NCI-H748 (cell line): ENCODE data around the gene GFOD1.

Source experiments
- DNase-seq: peaks from one replicate; lab custom pipeline; 2025; ENCODE audit not compliant: unreplicated experiment; lab: John Stamatoyannopoulos, UW

Gene GFOD1

GRCh38 chr6:13359287-13359686 is 128.1 kb downstream of the GFOD1 start:
- DNase-seq = no peak

GRCh38 chr6:13358511-13358910 is 128.9 kb downstream of the GFOD1 start:
- no peak for DNase-seq

- no peak for DNase-seq
Measured at GRCh38 chr6:13357551-13358075, 129.8 kb downstream of the GFOD1 start.

- DNase-seq = no peak
Measured at GRCh38 chr6:13355999-13356785, 131.2 kb downstream of the GFOD1 start.

DNA sequence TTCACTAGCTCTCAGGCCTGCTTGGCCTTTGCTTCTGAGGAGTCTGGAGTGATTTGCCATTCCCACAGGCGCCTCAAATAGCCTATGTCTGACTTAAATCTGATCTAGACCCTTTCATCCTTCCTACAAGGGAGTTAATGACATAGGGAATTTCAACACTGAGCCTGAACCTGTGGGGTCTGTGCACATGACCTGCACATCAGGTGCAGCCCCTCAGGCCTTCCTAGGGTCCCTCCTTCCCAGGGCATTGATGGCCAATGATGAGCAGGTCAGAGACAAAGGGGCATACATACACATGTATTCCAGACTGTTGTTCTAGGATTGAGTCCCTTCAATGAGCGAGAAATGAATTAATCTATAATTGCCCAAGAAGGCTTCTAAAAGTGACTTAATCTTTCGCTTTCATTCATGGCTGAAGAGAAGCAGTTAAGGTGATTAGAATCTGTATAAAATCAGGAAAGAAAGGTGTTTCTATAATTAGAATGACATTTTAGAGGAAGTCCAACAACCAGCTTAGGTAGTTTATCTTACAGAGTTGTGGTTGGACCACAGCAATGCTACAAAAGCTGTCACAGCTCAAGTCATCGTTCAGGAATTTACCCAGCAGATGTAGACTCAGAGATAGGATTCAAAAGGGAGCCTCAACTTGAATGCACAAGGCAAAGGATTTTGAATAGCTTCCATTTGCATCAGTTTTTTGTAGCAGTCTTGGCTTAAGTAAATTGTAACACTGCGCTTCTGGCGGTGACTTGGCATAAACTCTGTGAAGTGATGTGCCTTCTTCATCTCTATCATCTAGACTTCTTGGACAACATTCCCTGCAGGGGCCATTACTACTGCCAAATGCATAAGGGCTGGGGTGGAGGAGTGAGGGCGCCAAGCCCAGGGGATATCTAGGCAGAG is 132.1 kb downstream of the GFOD1 start:
- DNase-seq = no peak

- no peak for DNase-seq
Measured at GRCh38 chr6:13354331-13355042, 132.9 kb downstream of the GFOD1 start.

GRCh38 chr6:13352165-13352564 is 135.2 kb downstream of the GFOD1 start:
- no peak for DNase-seq

DNA sequence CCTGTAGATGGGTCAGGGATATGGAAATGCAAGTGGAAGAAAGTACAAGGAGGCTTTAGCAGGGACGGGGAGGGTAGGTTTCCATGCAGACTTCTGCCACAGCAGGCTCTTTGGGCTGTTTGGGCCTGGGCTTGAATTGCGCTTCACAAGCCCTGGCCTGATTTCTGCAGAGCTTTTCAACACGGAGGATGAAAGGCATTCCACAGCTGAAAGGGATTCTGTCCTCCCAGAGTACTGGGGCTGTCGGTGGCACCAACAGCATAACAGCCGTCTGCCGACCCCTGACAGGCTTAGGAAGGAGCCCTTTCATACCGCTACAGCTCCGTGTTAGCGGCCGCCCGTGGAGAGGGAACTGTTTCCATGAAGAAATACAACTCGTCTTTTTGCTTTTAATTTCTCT is 136.1 kb downstream of the GFOD1 start:
- no peak for DNase-seq

GRCh38 chr6:13349811-13350506 is 137.4 kb downstream of the GFOD1 start:
- DNase-seq = no peak

- DNase-seq = no peak
Measured at GRCh38 chr6:13348334-13349113, 138.9 kb downstream of the GFOD1 start.

DNA sequence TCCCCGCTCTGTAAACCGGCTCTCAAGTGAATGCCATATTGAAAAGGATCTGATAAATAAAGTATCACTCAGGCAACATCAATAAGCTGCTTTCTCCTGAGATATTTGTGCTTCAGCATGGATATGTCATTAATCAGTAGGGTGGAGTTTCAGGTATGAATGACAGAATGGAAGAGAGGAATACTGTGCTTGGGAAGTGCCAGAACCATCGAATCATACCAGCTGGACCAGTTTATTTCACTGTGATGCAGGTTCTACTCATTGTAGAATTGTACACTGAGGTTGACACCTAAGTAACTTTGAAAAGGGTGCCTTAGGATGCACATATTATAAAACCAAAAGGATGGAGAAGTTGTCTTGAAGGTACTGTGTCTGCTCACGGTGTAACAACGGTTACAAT is 141.2 kb downstream of the GFOD1 start:
- DNase-seq = no peak

DNA sequence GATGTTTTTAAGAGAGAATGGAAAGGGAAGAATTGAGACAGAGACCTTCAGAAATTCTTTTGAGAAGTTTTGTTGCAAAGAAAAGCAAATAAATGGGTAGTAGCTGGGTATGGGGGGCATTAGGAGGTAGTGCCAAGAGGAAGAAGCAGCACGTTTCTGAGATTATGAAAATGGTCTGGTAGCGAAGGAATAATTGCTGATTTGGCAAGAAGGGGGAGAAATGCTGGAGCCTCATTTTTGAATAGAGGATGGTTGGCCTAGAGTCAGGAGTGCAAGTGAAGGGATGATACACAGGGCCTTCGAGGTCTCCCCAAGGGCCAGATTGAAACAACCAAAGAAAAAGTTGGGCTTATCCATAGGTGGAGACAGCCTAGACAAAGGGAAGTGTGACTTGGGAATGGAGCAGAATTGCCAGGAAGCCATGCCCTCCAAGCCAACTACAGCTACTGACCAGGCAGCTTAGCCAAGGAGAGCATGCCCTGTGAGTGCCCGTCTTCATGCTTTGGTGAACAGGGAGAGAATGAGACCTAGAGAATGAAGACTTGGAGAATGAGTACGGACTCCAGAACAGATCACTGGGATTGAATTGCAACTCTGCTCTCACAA is 144.9 kb downstream of the GFOD1 start:
- no peak for DNase-seq

GRCh38 chr6:13339863-13340630 is 147.4 kb downstream of the GFOD1 start:
- DNase-seq = no peak

GRCh38 chr6:13338038-13338437 is 149.4 kb downstream of the GFOD1 start:
- DNase-seq = no peak

GRCh38 chr6:13336553-13336952 is 150.8 kb downstream of the GFOD1 start:
- peak; percentile 82 for DNase-seq

DNA sequence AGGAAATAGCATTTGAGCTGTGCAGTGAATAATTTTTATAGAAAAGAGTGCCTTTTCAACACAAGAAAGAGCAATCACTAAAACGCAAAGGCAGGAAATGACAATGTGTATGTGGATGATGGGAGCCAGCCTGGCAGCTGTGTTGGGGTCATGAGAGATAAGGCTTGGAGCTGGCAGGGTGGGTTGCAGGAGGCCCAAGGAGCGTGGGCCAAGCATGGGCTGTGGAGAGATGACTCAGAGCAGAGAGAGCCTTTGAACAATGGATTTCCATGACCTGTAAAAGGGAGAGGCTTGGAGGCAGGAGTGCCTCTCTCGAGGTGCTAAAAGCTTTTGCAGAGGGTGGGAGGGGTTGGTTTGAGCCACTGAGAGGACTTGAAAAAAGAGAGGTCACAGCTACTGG is 152.4 kb downstream of the GFOD1 start:
- DNase-seq = no peak

GRCh38 chr6:13332349-13332706 is 155.1 kb downstream of the GFOD1 start:
- no peak for DNase-seq

DNA sequence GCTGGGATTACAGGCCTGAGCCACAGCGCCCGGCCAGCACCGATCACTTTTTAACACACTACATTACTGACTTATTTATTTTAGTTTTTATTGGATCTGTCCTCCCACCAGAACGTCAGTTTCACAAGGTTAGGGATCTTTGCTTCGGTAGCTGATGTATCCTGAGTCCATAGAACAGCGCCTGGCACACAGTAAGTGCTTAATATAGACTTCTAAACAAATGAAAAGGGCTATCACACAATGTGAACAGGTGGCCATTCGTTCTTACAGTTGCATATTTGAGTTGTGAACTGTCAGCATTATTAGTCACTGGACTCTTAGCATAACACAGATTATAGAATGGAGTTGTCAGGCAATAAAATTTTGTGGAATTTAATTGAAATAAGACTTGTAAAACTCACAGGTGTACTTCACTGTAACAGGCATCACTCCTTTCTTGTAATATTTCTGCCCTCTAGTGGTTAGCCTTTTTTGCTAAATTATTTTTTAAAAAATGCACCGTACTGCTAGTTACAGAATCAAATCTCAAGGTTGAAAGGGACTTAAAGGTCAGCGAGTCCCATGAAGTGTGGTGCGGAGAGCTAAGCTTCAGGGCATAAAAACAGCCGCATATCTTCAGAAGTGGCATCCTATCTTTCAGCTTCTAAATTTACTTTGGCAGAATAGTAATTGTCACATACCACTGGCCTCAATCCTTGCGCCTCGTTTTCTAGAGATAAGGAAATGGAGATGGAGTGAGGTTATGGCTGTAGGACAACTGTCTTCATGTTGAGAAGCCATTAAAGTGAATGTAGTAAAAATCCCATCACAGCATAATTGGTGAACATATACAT is 155.7 kb downstream of the GFOD1 start:
- peak; percentile 57 for DNase-seq
